Cardiac muscle cell (in vitro differentiated cells and primary cell): ENCODE measurements around the gene TSPAN3. TPM values are rescaled to one million over a fixed set of nuclear protein-coding genes. Genes with fewer than 3 reads are reported as not detected.
A peak's percentile ranks its signal among the peaks of the same experiment; 100 is the strongest.

Source experiments
- DNase-seq, 2 donors: peaks; one replicate each; pipeline versions ENCODE4 v3.0.0 to v3.0.0-alpha.2; 2010 to 2017; ENCODE audit warnings: low read depth in 1 of 2, low spot score in 1 of 2
- H3K27ac ChIP-seq: fragments of 200-600 bp; sonication (generic); 2 replicates; pipeline ENCODE4 v1.5.1; 2016
- H3K27me3 ChIP-seq: fragments of 200-600 bp; sonication (generic); 2 replicates; pipeline ENCODE4 v1.6.0; 2016; ENCODE audit warnings: control low read depth
- H3K36me3 ChIP-seq: fragments of 200-600 bp; sonication (generic); 2 replicates; pipeline ENCODE4 v1.5.1; 2016; ENCODE audit warnings: control low read depth
- H3K4me1 ChIP-seq: fragments of 200-600 bp; sonication (generic); 2 replicates; pipeline ENCODE4 v1.8.1; 2017; ENCODE audit warnings: low read depth, mild to moderate bottlenecking, mixed run types
- H3K4me3 ChIP-seq: fragments of 200-600 bp; sonication (generic); 2 replicates; pipeline ENCODE4 v1.5.1; 2016; ENCODE audit warnings: mild to moderate bottlenecking
- H3K9me3 ChIP-seq: fragments of 200-600 bp; sonication (generic); 2 replicates; pipeline ENCODE4 v1.5.1; 2017; ENCODE audit warnings: low read depth, mild to moderate bottlenecking, control low read depth
- polyA plus RNA-seq: library from polyadenylated mRNA; unstranded; fragments of >200 nt; fragmentation: Nextera tagmentation; extraction: Ambion mirVana; gene quantifications from 2 replicates; pipeline ENCODE4 v1.2.1, GENCODE V29; 2016
- total RNA-seq: library from RNA; depleted of rRNA; stranded (reverse); fragments of >200 nt; gene quantifications from 2 replicates; pipeline ENCODE4 v1.2.3, GENCODE V29; 2016
- TF ChIP-seq, protein P1 (sequence below): IDR thresholded peaks from 2 replicates; pipeline ENCODE4 v1.5.1; 2012; ENCODE audit warnings: low read depth, mild to moderate bottlenecking, low read length

Gene TSPAN3
- total and polyA plus RNA-seq, 2 experiments from 2014 or later: 316 to 427 TPM

DNA sequence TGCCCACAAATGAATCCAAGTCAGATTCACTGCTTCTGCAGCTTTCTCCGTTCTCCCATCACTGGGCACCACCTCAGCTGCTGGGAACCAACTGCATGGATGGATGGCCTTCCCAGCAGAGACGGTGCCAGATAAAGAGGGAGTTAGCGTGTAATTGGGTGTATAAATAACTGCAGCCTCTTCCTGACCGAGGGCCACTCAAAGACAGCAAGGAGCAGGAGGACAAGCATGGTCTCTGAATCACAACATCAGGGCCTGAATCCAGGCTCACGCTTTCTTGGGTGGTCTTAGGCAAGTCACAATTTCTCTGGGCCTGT lies 31.7 kb downstream of the TSPAN3 start:
- Histone ChIP-seq H3K4me3 (no peak overlapping the region), H3K9me3 (no peaks in the 10 kb centered on the region), H3K27me3 (no peaks in the 10 kb centered on the region), H3K27ac (no peak overlapping the region), H3K4me1 (no peaks in the 10 kb centered on the region), H3K36me3 (peaks cover 8% of the 10 kb centered on the region)
- no peak for DNase-seq
- TF ChIP-seq, protein P1, sequence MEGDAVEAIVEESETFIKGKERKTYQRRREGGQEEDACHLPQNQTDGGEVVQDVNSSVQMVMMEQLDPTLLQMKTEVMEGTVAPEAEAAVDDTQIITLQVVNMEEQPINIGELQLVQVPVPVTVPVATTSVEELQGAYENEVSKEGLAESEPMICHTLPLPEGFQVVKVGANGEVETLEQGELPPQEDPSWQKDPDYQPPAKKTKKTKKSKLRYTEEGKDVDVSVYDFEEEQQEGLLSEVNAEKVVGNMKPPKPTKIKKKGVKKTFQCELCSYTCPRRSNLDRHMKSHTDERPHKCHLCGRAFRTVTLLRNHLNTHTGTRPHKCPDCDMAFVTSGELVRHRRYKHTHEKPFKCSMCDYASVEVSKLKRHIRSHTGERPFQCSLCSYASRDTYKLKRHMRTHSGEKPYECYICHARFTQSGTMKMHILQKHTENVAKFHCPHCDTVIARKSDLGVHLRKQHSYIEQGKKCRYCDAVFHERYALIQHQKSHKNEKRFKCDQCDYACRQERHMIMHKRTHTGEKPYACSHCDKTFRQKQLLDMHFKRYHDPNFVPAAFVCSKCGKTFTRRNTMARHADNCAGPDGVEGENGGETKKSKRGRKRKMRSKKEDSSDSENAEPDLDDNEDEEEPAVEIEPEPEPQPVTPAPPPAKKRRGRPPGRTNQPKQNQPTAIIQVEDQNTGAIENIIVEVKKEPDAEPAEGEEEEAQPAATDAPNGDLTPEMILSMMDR: no peak

DNA sequence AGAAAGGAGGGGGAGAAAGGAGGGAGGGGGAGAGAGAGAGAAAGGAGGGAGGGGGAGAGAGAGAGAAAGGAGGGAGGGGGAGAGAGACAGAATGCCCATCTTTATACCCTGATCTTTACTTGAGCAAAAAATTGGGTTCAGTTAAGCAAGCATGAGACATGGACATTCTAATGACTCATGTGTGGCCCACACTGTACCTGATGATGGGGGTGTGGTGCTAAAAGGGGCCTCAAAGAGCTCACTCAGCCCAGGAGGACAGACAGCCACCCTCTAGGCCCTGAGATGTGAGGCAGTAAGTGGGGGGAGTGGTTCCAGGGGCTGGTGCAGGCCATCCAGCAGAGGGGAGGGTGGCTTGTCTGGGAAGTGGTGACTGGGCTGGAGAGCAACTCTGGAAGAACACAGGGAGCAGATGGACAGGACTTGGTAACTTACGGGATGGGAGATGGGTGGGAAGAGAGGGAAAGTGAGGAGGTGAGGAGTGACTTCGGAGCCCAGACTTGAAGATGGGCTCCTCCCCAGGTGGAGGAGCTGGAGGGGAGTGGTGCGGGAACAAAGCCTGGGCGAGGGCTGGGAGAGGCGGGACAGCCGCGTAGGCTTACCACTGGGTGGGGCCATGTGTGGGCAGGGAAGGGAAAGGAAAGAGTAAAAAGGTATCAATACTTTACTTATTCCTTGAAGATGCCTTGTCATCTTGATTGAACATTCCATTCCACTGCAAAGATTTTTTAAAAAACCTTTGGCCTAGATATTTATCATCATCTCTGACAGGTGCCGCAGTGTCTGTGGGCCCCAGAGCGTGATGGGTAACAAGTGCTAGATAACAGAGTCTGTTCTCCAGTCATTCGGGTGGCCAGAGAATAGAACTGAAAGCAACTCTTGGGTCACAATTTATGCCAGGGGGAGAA lies 32.3 kb downstream of the TSPAN3 start:
- H3K4me3 ChIP-seq: no peak overlapping the region
- H3K36me3 ChIP-seq: peaks cover 8% of the 10 kb centered on the region
- H3K27me3 ChIP-seq: no peaks in the 10 kb centered on the region
- no peaks in the 10 kb centered on the region for H3K4me1 ChIP-seq
- H3K9me3 ChIP-seq: no peaks in the 10 kb centered on the region
- TF ChIP-seq, protein P1: no peak
- DNase-seq: no peak
- no peak overlapping the region for H3K27ac ChIP-seq

DNA sequence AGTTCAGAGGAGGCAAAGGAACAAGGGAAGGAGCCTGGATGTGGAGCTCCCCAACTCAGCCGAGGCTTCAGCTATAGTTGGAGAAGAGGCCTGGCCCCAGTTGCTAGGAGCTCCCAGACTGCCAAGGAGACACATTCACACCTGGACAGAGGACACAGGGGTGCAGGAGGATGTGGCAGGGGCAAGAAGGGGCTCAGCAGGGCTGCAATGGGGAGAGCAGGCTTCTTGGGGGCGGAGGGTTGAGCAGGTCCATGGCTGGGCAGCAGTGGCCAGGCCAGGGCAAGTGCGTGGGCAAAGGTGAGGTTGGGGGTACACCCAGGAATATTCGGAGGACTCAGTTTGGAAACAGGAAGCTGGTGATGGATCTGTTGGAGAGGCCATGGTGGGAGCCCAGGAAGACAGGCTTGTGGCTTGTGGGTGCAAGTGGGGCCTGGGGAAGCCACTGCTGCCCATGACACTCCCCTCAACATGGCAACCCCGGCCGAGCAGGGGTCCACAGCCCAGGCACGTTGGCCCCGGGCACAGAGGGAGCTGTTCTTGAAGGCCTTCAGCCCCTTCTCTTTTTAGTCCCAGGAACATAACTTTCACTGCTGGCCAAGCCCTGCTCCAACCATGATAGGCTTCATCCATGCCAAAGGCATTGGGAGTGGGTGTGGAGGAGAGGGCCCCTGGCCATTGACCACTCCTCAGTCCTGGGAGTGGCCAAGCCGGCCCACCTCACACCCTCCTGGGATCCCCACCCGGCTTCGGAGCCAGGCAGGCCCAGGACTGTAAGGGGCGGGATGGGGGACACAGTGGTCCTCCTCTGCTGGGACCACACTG lies 33.3 kb downstream of the TSPAN3 start:
- no peak for DNase-seq
- no peak overlapping the region for H3K4me3 ChIP-seq
- no peaks in the 10 kb centered on the region for H3K9me3 ChIP-seq
- no peak overlapping the region for H3K27ac ChIP-seq
- H3K36me3 ChIP-seq: peaks cover 4% of the 10 kb centered on the region
- no peaks in the 10 kb centered on the region for H3K4me1 ChIP-seq
- TF ChIP-seq, protein P1: no peak
- no peaks in the 10 kb centered on the region for H3K27me3 ChIP-seq

DNA sequence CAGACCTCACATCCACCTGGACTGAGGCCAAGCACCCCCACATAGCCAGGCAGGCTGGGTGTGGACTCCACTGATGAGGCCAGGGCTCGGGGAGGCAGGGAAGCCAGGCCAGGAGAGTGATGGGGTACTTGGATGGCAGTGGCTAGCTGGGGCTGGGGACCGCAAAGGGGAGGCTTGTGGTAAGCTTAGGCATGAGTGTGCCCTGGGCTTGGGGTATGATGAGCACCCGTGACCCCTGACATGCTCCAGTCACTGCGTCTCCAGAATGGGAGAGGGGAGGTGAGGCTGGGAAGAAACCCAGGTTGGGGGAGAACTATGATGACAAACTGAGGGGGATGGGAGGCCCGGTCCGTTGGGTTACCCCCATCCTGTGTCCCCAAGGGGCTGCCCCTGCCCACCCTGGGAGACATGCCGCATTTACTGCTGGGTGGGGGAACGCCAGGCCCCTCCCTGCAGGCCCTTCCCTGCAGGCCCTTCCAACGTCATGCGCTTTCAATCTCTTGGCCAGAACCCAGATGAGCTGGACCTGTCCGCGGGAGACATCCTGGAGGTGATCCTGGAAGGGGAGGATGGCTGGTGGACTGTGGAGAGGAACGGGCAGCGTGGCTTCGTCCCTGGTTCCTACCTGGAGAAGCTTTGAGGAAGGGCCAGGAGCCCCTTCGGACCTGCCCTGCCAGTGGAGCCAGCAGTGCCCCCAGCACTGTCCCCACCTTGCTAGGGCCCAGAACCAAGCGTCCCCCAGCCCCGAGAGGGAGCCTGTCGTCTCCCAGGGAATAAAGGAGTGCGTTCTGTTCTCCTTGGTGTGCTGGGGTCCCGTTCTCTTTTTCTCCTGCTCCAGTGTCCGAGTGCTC lies 34.1 kb downstream of the TSPAN3 start:
- TF ChIP-seq, protein P1: no peak
- Histone ChIP-seq H3K4me1 (no peaks in the 10 kb centered on the region), H3K9me3 (no peaks in the 10 kb centered on the region), H3K4me3 (no peak overlapping the region), H3K27ac (peak overlapping the region; percentile 21), H3K27me3 (no peaks in the 10 kb centered on the region), H3K36me3 (no peaks in the 10 kb centered on the region)
- no peak for DNase-seq

DNA sequence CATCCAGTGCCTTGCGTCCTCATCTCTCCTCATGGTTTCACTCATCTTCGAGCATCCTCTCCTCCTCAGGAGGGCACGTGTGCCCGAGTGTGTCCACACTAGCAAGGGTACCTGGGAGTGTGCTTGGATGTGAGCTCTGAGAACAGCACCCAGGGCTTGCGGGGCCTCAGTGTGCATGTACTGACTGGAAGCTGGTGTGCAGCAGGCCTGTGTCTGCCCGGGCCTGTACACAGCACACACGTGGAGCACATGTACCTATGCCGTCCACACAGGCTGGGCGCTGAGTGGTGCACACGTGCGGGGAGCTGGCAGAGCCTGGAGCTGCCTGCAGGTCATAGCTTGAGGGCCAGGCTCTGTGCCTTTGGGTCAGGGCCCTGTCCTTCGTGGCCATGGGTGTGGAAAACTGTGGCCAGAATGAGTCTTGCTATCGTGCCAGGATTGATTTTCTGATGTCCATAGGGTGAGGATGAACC lies 34.9 kb downstream of the TSPAN3 start:
- no peak for DNase-seq

More for the DNA sequence above, 34.9 kb downstream of the TSPAN3 start:
- H3K4me1 ChIP-seq: no peaks in the 10 kb centered on the region
- no peaks in the 10 kb centered on the region for H3K27me3 ChIP-seq
- peak overlapping the region; percentile 21 for H3K27ac ChIP-seq
- H3K9me3 ChIP-seq: no peaks in the 10 kb centered on the region
- no peaks in the 10 kb centered on the region for H3K36me3 ChIP-seq
- TF ChIP-seq, protein P1: no peak
- no peak overlapping the region for H3K4me3 ChIP-seq
